Measurements from ENCODE around the gene TSEN15. TPM values are rescaled to one million over a fixed set of nuclear protein-coding genes. Genes with fewer than 3 reads are reported as not detected.

The TSEN15 gene
- total RNA-seq, 3 donors from 2014 or later: 6.7 to 21.2 (median 13.5) TPM

DNA sequence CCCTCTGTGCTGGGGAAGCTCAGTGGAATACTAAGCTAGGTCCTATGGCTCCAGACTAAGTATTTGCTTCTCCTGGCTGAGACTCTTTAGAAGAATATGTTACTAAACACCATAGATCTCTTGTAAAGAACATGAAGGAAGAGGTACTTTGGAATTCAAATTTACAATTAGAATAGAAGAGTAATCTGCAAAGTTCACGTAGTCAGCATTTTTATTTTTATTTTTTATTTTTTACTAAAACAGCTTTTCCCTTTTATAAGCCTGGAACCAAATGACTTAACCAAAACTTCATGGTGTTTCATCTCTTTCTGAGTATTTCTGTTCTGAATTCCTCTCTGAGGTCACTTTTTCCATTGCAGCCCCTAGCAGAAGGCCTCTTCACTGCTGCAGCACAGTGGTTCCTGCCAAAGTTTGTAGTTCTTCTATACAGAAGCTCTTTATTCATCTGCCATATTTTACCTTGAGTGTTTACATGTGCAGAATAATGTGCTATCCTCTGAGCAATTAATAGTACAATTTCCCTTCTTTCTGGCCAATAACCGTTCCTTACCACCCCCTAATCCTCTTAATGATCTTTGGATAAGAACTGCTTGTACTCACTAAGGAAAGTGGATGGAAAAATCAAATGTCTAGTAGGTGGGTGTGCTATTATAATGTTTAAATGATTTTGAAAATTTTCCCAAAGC, 27.2 kb downstream of the TSEN15 start:
- no peak for DNase-seq
- Histone ChIP-seq H3K9me3 (no peaks in the 10 kb centered on the region), H3K4me1 (ENCODE audit: low read depth) (no peaks in the 10 kb centered on the region), H3K4me3 (no peak overlapping the region), H3K36me3 (ENCODE audit: low read depth) (no peaks in the 10 kb centered on the region)
- no peak for ATAC-seq
- intact Hi-C loops (cut with DNase I, micrococcal nuclease): loop anchor here (5.0 to 10.0 kb wide), 4 partner anchors 144 to 616 kb away; no protein-coding TSS in a partner anchor
- TF ChIP-seq, protein P1, sequence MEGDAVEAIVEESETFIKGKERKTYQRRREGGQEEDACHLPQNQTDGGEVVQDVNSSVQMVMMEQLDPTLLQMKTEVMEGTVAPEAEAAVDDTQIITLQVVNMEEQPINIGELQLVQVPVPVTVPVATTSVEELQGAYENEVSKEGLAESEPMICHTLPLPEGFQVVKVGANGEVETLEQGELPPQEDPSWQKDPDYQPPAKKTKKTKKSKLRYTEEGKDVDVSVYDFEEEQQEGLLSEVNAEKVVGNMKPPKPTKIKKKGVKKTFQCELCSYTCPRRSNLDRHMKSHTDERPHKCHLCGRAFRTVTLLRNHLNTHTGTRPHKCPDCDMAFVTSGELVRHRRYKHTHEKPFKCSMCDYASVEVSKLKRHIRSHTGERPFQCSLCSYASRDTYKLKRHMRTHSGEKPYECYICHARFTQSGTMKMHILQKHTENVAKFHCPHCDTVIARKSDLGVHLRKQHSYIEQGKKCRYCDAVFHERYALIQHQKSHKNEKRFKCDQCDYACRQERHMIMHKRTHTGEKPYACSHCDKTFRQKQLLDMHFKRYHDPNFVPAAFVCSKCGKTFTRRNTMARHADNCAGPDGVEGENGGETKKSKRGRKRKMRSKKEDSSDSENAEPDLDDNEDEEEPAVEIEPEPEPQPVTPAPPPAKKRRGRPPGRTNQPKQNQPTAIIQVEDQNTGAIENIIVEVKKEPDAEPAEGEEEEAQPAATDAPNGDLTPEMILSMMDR (IDR thresholded peaks at IDR 0.05): no peak

DNA sequence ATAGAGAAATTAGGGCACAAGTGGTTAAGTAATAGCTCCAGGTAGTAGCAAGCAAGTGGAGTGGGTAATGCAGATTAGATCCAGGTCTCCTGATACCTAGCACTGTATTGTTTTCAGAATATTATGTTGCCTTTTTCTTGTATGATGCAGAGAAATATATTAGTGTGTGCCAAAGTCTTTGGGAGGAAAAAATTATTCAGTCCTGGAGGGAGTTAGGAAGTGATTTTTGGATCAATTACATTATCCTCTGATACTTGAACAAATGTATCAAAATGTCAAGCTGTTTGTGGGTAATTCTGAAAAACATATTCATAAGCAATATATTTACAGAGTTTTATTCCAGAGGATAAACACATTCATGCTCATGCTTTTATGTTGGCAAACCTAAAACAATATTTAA, 28.8 kb downstream of the TSEN15 start:
- ATAC-seq (no peak), DNase-seq (no peak)
- intact Hi-C loops (cut with DNase I, micrococcal nuclease): no loop called here
- TF ChIP-seq, protein P1 (IDR thresholded peaks at IDR 0.05): no peak
- H3K9me3 ChIP-seq: no peaks in the 10 kb centered on the region
- no peak overlapping the region for H3K4me3 ChIP-seq
- no peaks in the 10 kb centered on the region for H3K4me1 ChIP-seq (ENCODE audit: low read depth)
- no peaks in the 10 kb centered on the region for H3K36me3 ChIP-seq (ENCODE audit: low read depth)

DNA sequence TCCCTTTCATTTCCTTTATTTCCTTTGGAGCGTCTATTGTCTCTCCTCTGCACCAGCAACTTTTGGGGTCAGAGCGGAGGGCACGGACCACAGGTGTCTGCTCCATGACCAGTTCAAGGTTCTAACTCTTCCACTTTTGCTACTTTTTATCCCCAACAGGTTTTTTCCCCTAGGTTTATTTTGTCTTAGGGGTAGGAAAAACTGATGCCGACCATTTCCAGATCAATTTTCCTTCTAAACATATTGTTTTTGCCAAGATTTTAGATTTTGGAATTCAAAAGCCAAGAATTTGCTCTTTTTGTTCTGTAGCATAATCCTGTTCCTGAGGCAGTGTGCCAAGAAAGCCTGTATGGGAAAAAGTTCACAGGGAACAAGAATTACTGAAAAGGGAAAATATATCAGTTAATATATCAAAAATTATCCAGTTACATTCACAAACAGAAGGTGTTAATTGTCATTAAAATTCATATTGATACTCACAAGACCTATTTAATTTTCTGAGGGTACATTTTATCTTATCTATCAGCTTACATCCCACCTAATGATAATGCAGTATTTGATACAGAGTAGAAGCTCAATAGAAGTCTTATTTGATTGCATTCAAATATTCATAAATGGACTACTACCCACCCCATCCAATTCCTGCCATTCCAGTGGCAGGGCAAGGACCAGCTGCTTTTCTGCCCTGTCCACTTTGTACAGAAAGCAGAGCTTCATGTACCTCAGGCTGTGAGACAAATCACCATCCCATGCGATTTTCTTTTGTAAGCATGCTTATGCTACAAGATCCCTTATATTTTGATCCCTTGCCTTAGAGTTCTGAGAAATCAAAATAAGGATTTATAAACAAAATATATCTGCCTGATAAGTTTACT, 31.2 kb downstream of the TSEN15 start:
- H3K4me1 ChIP-seq (ENCODE audit: low read depth): no peaks in the 10 kb centered on the region
- TF ChIP-seq, protein P1 (IDR thresholded peaks at IDR 0.05): no peak
- no peak overlapping the region for H3K4me3 ChIP-seq
- H3K36me3 ChIP-seq (ENCODE audit: low read depth): no peaks in the 10 kb centered on the region
- no peak for DNase-seq
- H3K9me3 ChIP-seq: no peaks in the 10 kb centered on the region
- no peak for ATAC-seq
- intact Hi-C loops (cut with DNase I, micrococcal nuclease): no loop called here

DNA sequence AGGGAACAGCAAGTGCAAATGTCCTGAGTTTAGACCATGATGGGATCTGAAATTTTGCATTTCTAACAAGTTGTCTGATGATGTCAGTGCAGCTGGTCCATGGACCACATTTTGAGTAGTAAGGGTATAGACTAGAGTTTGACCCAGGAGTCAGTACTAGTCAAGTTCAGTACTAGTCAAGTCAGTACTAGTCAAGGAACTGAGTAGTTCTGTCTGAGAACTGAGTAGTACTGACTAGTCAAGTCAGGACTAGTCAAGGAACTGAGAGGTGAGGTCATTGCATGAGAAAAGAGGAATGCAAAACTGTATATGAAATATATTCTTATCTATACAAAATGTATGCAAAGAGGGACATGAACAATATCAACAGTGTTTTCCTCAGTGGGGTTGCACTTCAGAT, 34.1 kb downstream of the TSEN15 start:
- TF ChIP-seq, protein P1 (IDR thresholded peaks at IDR 0.05): no peak

DNA sequence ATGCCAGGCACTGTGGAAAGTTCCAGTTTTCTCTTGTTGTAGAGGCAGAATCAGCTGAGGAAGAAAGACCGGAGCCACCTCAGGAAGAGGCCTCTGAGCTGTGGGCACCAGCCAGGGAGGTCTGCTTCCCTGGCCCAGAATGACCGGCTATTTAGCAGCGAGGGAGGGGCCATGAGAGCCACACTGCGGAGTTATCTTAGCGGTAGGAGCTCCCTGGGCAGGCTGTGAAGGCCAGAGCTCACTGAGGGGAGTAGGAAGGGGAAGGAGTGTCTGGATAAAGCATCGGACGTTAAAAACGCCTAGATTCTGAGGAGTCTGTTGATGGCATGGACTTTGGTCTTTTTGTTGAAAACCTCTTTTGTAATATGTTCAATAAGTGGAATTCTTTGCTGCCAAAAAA, 36.5 kb downstream of the TSEN15 start:
- no peak overlapping the region for H3K4me3 ChIP-seq
- ATAC-seq: no peak
- no peak for DNase-seq
- no peaks in the 10 kb centered on the region for H3K4me1 ChIP-seq (ENCODE audit: low read depth)
- no peaks in the 10 kb centered on the region for H3K9me3 ChIP-seq
- intact Hi-C loops (cut with DNase I, micrococcal nuclease): no loop called here
- TF ChIP-seq, protein P1 (IDR thresholded peaks at IDR 0.05): no peak
- no peaks in the 10 kb centered on the region for H3K36me3 ChIP-seq (ENCODE audit: low read depth)

More for the DNA sequence above, 34.1 kb downstream of the TSEN15 start:
- intact Hi-C loops (cut with DNase I, micrococcal nuclease): no loop called here
- no peak overlapping the region for H3K4me3 ChIP-seq
- ATAC-seq: no peak
- H3K9me3 ChIP-seq: no peaks in the 10 kb centered on the region
- no peaks in the 10 kb centered on the region for H3K36me3 ChIP-seq (ENCODE audit: low read depth)
- no peak for DNase-seq
- H3K4me1 ChIP-seq (ENCODE audit: low read depth): no peaks in the 10 kb centered on the region

Data from mucosa of descending colon (tissue), 3 donors.